ENCODE measurements around the gene SPRY2. TPM values are rescaled to one million over a fixed set of nuclear protein-coding genes. Genes with fewer than 3 reads are reported as not detected.

Gene SPRY2
- total and polyA plus RNA-seq, 2 of the 13 experiments (the other 11 are each of a cell fraction or from before 2014, with no cell fraction given), result 7.4 to 25.1 TPM

- TF ChIP-seq UBTF (CRISPR knock-in tag; IDR thresholded peaks at IDR 0.05) (peak; percentile 99), ZNF362 (CRISPR knock-in tag; IDR thresholded peaks at IDR 0.05; ENCODE audit: borderline replicate concordance) (peak; percentile 41; the same call in 1 of the 2 replicates), NBN (conservative IDR thresholded peaks at IDR 0.05) (no peak), ISL2 (CRISPR knock-in tag; IDR thresholded peaks at IDR 0.05) (peak; percentile 70), ZNF503 (CRISPR knock-in tag; IDR thresholded peaks at IDR 0.05) (peak; percentile 73; the same call in 1 of the 2 replicates), MIXL1 (CRISPR knock-in tag; IDR thresholded peaks at IDR 0.05) (peak; percentile 43; the same call in 1 of the 2 replicates), NR1H2 (CRISPR knock-in tag; IDR thresholded peaks at IDR 0.05; ENCODE audit: borderline replicate concordance, low read depth) (no peak), GABPB1 (CRISPR knock-in tag; IDR thresholded peaks at IDR 0.05) (peak; percentile 84), HNRNPLL (IDR thresholded peaks at IDR 0.05; ENCODE audit: low read depth, low read length, poor library complexity, severe bottlenecking) (peak; percentile 90), NCOA2 (CRISPR knock-in tag; IDR thresholded peaks at IDR 0.05) (no peak), ZNF619 (CRISPR knock-in tag; IDR thresholded peaks at IDR 0.05) (0 out of 2 replicates have a peak, but pooled peaks have one; percentile 40), ZNF562 (CRISPR knock-in tag; IDR thresholded peaks at IDR 0.05; ENCODE audit: borderline replicate concordance) (no peak), SOX13 (IDR thresholded peaks at IDR 0.05) (no peak), SOX13 (CRISPR knock-in tag; conservative IDR thresholded peaks at IDR 0.05 in 1 of 2, IDR thresholded peaks at IDR 0.05 in 1 of 2) (peak in 1 of 2 experiments; percentile 23; a peak in 1 of 4 replicates), ZNF761 (CRISPR knock-in tag; conservative IDR thresholded peaks at IDR 0.05) (peak; percentile 64; the same call in 1 of the 2 replicates), MYPOP (CRISPR knock-in tag; IDR thresholded peaks at IDR 0.05) (peak; percentile 99), DNMT3B (CRISPR knock-in tag; conservative IDR thresholded peaks at IDR 0.05) (0 out of 2 replicates have a peak, but pooled peaks have one; percentile 62), ZNF709 (CRISPR knock-in tag; IDR thresholded peaks at IDR 0.05) (peak; percentile 90; the same call in 1 of the 2 replicates), KLF15 (CRISPR knock-in tag; IDR thresholded peaks at IDR 0.05; ENCODE audit: borderline replicate concordance) (peak; percentile 53; the same call in 1 of the 2 replicates)
These were observed 1.8 kb upstream of the SPRY2 start (continued) for GRCh38 chr13:80342471-80343371.

All from HepG2 (cell line).